GM21619 (cell line): ENCODE results near the gene DUSP7.

Source experiments
- ATAC-seq: cut with Tn5 transposase; IDR thresholded peaks from one replicate; pipeline ENCODE4 v1.9.1; 2021; ENCODE audit not compliant: unreplicated experiment

Gene DUSP7, protein sequence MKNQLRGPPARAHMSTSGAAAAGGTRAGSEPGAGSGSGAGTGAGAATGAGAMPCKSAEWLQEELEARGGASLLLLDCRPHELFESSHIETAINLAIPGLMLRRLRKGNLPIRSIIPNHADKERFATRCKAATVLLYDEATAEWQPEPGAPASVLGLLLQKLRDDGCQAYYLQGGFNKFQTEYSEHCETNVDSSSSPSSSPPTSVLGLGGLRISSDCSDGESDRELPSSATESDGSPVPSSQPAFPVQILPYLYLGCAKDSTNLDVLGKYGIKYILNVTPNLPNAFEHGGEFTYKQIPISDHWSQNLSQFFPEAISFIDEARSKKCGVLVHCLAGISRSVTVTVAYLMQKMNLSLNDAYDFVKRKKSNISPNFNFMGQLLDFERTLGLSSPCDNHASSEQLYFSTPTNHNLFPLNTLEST

GRCh38 chr3:52056521-52056967 is at the start of gene DUSP7:
Gene DUSP7, minus strand, starts transcription at chr3:52056571. Its CDS starts 205 bp downstream, at chr3:52056366.
- ATAC-seq = peak; percentile 23

- ATAC-seq = no peak
Measured at GRCh38 chr3:52104684-52105640, 48.6 kb upstream of the DUSP7 start.

GRCh38 chr3:52102934-52103333 is 46.6 kb upstream of the DUSP7 start:
- no peak for ATAC-seq

GRCh38 chr3:52099001-52099401 is 42.6 kb upstream of the DUSP7 start:
- no peak for ATAC-seq

GRCh38 chr3:52097851-52098507 is 41.6 kb upstream of the DUSP7 start:
- ATAC-seq = no peak

GRCh38 chr3:52095990-52096775 is 39.8 kb upstream of the DUSP7 start:
- no peak for ATAC-seq

- ATAC-seq = no peak
Measured at GRCh38 chr3:52094571-52095485, 38.5 kb upstream of the DUSP7 start.

- ATAC-seq = no peak
Measured at GRCh38 chr3:52093756-52094545, 37.6 kb upstream of the DUSP7 start.

GRCh38 chr3:52092891-52093290 is 36.5 kb upstream of the DUSP7 start:
- no peak for ATAC-seq

GRCh38 chr3:52092271-52092660 is 35.9 kb upstream of the DUSP7 start:
- ATAC-seq = no peak

GRCh38 chr3:52091586-52092270 is 35.4 kb upstream of the DUSP7 start:
- ATAC-seq = no peak

DNA sequence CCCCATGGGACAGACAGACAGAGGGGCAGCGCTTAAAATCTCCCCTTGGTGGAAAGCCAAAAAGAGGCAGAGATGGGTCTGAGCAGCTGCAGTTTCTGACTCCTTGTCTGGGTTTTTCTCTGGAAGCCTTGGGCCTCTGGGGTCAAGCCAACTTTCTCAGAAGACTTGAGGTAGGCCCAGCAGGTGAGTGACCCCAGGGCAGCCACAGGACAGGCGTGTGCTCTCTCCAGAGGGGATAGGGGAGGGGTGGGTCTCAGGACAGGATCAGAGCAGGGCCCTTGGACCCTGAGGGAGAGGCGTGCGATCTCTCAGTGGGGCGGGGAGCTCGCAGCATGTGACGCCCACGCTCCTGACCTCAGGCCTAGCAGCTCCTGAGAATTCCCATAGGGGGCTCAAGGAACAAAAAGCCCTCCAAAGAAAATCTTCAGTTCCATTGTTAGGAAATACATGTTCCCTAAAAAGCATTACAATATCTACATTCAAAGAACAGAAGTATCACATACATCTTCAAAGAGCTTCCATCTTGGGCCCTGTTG is 34.6 kb upstream of the DUSP7 start:
- ATAC-seq = no peak

- ATAC-seq = no peak
Measured at GRCh38 chr3:52090131-52090932, 34.0 kb upstream of the DUSP7 start.

- no peak for ATAC-seq
Measured at GRCh38 chr3:52089691-52090090, 33.3 kb upstream of the DUSP7 start.

DNA sequence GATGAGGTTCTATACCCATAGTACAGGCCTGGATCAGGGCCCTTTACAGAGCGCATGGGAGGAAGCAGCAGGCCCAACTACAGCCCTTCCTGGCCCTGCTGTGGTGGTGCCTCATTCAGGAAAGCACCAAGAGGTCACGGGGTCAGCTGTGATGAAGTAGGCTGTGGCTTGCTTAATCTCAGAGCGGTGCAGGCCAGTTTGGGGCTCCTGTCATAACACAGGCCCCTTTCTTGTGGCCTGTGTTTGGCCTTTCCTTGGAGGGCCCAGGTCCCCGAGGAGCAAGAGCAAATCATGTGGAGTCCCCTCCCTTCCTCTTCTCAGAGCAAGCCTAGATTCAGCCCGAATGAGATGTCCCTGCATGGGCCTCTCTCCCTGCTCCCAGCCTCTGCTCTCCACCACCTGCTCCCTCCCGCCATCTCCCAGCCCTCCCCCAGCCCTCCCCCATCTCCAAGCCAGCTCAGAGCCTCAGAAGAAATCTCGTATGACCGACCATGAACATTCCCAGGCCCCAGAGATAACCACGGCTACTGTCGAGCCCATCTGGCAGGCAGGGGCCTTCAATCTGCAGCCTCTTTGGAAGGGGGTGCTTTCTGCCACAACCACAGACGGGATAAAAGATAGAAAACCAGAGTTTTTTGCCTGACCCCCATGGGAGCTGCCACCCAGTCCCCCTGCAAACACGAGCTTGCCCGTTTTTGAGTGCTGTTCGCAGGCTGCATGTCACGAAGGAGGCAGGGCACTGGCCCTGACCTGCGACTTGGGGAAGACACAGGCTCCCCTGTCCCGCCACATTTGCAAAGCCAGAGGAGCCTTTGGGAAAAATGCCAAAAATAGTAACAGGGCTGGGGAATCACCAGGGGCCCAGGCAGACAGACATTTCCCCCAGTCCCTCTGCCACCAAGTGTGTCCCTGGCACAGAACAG is 32.3 kb upstream of the DUSP7 start:
- no peak for ATAC-seq

GRCh38 chr3:52087731-52088130 is 31.4 kb upstream of the DUSP7 start:
- no peak for ATAC-seq
